Neural cell (in vitro differentiated cells): ENCODE measurements around the gene NAA38. TPM values are rescaled to one million over a fixed set of nuclear protein-coding genes. Genes with fewer than 3 reads are reported as not detected.

ENCODE experiments used
- H2AFZ ChIP-seq: fragments of 200-600, 300-800 bp; sonication (generic), shearing (Covaris generic); 2 replicates; pipeline ENCODE4 v1.6.0; 2014; ENCODE audit warnings: low read depth, mild to moderate bottlenecking, antibody characterized with exemption, low read length, moderate library complexity
- H3F3A ChIP-seq: fragments of 200-600 bp; shearing (Covaris generic); 2 replicates; pipeline ENCODE4 v1.6.1; 2016; ENCODE audit warnings: mild to moderate bottlenecking, moderate library complexity, mixed read lengths, antibody characterized with exemption, low read length; ENCODE audit not compliant: insufficient read depth, poor library complexity, severe bottlenecking
- H3K27ac ChIP-seq: fragments of 200-600, 300-800 bp; sonication (generic), shearing (Covaris generic); 2 replicates; pipeline ENCODE4 v1.5.1; 2014; ENCODE audit warnings: mild to moderate bottlenecking, low read length, moderate library complexity
- H3K27me3 ChIP-seq: fragments of 300-800, 200-600 bp; sonication (generic), shearing (Covaris generic); 2 replicates; pipeline ENCODE4 v1.6.0; 2014; ENCODE audit warnings: mild to moderate bottlenecking, low read depth, low read length, moderate library complexity; ENCODE audit not compliant: insufficient read depth
- H3K36me3 ChIP-seq: fragments of 300-800, 200-600 bp; sonication (generic), shearing (Covaris generic); 2 replicates; pipeline ENCODE4 v1.5.1; 2014; ENCODE audit warnings: mild to moderate bottlenecking, antibody characterized with exemption, low read length, moderate library complexity; ENCODE audit not compliant: insufficient read depth
- H3K4me2 ChIP-seq: fragments of 300-800, 200-600 bp; sonication (generic), shearing (Covaris generic); 2 replicates; pipeline ENCODE4 v1.6.0; 2014; ENCODE audit warnings: mild to moderate bottlenecking, low read length
- H3K4me3 ChIP-seq: fragments of 300-800, 200-600 bp; sonication (generic), shearing (Covaris generic); 2 replicates; pipeline ENCODE4 v1.5.1; 2014; ENCODE audit warnings: mild to moderate bottlenecking, low read length, moderate library complexity
- H3K79me2 ChIP-seq: fragments of 200-600 bp; shearing (Covaris generic); replicated peaks from 2 replicates; pipeline ENCODE4 v1.6.0; 2014; ENCODE audit warnings: mild to moderate bottlenecking, low read length, moderate library complexity; ENCODE audit not compliant: insufficient read depth
- H3K9ac ChIP-seq: fragments of 300-800, 200-600 bp; sonication (generic), shearing (Covaris generic); 2 replicates; pipeline ENCODE4 v1.6.1; 2016; ENCODE audit warnings: mild to moderate bottlenecking, low read length, mixed read lengths
- H3K9me2 ChIP-seq: fragments of 200-600 bp; shearing (Covaris generic); 2 replicates; pipeline ENCODE4 v1.6.1; 2016; ENCODE audit warnings: mild to moderate bottlenecking, low read length, mixed read lengths; ENCODE audit not compliant: insufficient read depth
- H3K9me3 ChIP-seq: fragments of 200-600, 300-800 bp; sonication (generic), shearing (Covaris generic); 2 replicates; pipeline ENCODE4 v1.6.1; 2016; ENCODE audit warnings: mild to moderate bottlenecking, mixed run types, low read length, moderate library complexity, mixed read lengths
- H4K20me1 ChIP-seq: fragments of 200-600 bp; shearing (Covaris generic); 2 replicates; pipeline ENCODE4 v1.6.1; 2016; ENCODE audit warnings: mild to moderate bottlenecking, mixed run types; ENCODE audit not compliant: insufficient read depth
- EP300 ChIP-seq: fragments of 450-650 bp; conservative IDR thresholded peaks from 2 replicates; pipeline ENCODE4 v1.6.1; 2014; ENCODE audit warnings: antibody characterized with exemption, mild to moderate bottlenecking, moderate library complexity; ENCODE audit not compliant: poor library complexity, severe bottlenecking
- EZH2 ChIP-seq: fragments of 200-600, 300-800 bp; shearing (Covaris generic), sonication (generic); IDR thresholded peaks from 2 replicates; pipeline ENCODE4 v1.6.1; 2014; ENCODE audit warnings: antibody characterized with exemption, low read length, borderline replicate concordance, mild to moderate bottlenecking; ENCODE audit not compliant: insufficient read depth, poor library complexity, severe bottlenecking
- MXI1 ChIP-seq: fragments of 450-650 bp; conservative IDR thresholded peaks from 2 replicates; pipeline ENCODE4 v1.6.1; 2014; ENCODE audit warnings: antibody characterized with exemption, mild to moderate bottlenecking; ENCODE audit not compliant: poor library complexity, severe bottlenecking
- POLR2AphosphoS5 ChIP-seq: IDR thresholded peaks from 2 replicates; pipeline ENCODE4 v1.6.1; 2012
- RAD21 ChIP-seq: fragments of 450-650 bp; conservative IDR thresholded peaks from 2 replicates; pipeline ENCODE4 v1.6.1; 2014; ENCODE audit warnings: antibody characterized with exemption, mild to moderate bottlenecking, moderate library complexity
- TAF1 ChIP-seq: IDR thresholded peaks from 2 replicates; pipeline ENCODE4 v1.6.1; 2012; ENCODE audit warnings: low read depth
- polyA plus RNA-seq: library from polyadenylated mRNA; depleted of rRNA; stranded (reverse); fragments of >200 nt; gene quantifications from 2 replicates; pipeline ENCODE4 v1.2.3, GENCODE V29; 2014
- TF ChIP-seq, protein P1 (sequence below): IDR thresholded peaks from 2 replicates; pipeline ENCODE4 v1.6.1; 2012; ENCODE audit warnings: borderline replicate concordance

NAA38 gene
- polyA plus RNA-seq, 1 donor from 2014 or later: 110 TPM

DNA sequence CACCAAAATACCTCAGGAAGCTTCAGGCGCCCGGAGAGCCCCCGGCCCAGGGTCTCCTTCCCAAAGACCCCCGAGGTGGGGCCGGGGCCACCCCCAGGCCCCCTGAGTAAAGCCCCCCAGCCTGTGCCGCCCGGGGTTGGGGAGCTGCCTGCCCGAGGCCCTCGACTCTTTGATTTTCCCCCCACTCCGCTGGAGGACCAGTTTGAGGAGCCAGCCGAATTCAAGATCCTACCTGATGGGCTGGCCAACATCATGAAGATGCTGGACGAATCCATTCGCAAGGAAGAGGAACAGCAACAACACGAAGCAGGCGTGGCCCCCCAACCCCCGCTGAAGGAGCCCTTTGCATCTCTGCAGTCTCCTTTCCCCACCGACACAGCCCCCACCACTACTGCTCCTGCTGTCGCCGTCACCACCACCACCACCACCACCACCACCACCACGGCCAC lies 9.2 kb downstream of the NAA38 start:
- Histone ChIP-seq H3K9me3 (no peaks in the 10 kb centered on the region), H4K20me1 (peaks cover 79% of the 10 kb centered on the region), H3K9ac (no peak overlapping the region), H3K4me3 (no peak overlapping the region), H3K27ac (no peak overlapping the region), H3K27me3 (no peaks in the 10 kb centered on the region), H2AFZ (no peak overlapping the region), H3K36me3 (peaks cover 8% of the 10 kb centered on the region), H3K4me2 (no peak overlapping the region), H3K79me2 (peaks cover 31% of the 10 kb centered on the region), H3K9me2 (no peaks in the 10 kb centered on the region), H3F3A (peaks cover 11% of the 10 kb centered on the region)
- no peak for TF ChIP-seq TAF1
- TF ChIP-seq POLR2AphosphoS5: no peak
- no peak for TF ChIP-seq EZH2
- no peak for TF ChIP-seq EP300
- TF ChIP-seq, protein P1, sequence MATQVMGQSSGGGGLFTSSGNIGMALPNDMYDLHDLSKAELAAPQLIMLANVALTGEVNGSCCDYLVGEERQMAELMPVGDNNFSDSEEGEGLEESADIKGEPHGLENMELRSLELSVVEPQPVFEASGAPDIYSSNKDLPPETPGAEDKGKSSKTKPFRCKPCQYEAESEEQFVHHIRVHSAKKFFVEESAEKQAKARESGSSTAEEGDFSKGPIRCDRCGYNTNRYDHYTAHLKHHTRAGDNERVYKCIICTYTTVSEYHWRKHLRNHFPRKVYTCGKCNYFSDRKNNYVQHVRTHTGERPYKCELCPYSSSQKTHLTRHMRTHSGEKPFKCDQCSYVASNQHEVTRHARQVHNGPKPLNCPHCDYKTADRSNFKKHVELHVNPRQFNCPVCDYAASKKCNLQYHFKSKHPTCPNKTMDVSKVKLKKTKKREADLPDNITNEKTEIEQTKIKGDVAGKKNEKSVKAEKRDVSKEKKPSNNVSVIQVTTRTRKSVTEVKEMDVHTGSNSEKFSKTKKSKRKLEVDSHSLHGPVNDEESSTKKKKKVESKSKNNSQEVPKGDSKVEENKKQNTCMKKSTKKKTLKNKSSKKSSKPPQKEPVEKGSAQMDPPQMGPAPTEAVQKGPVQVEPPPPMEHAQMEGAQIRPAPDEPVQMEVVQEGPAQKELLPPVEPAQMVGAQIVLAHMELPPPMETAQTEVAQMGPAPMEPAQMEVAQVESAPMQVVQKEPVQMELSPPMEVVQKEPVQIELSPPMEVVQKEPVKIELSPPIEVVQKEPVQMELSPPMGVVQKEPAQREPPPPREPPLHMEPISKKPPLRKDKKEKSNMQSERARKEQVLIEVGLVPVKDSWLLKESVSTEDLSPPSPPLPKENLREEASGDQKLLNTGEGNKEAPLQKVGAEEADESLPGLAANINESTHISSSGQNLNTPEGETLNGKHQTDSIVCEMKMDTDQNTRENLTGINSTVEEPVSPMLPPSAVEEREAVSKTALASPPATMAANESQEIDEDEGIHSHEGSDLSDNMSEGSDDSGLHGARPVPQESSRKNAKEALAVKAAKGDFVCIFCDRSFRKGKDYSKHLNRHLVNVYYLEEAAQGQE: no peak

DNA sequence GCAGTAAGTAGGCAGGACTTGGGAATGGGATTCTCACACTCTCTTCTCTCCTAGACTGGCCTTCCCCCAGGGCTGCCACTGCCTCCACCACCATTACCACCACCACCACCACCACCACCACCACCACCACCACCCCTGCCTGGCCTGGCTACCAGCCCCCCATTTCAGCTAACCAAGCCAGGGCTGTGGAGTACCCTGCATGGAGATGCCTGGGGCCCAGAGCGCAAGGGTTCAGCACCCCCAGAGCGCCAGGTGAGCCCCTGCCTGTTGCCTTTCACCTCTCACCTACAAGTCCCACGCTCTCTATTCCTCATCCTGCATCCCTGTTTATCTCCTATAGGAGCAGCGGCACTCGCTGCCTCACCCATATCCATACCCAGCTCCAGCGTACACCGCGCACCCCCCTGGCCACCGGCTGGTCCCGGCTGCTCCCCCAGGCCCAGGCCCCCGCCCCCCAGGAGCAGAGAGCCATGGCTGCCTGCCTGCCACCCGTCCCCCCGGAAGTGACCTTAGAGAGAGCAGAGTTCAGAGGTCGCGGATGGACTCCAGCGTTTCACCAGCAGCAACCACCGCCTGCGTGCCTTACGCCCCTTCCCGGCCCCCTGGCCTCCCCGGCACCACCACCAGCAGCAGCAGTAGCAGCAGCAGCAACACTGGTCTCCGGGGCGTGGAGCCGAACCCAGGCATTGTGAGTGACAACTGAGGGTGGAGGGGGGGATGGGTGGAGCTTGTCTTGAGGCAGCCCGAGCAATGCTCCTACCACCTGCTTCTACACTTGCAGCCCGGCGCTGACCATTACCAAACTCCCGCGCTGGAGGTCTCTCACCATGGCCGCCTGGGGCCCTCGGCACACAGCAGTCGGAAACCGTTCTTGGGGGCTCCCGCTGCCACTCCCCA lies 10.3 kb downstream of the NAA38 start:
- H3K9me3 ChIP-seq: no peaks in the 10 kb centered on the region
- TF ChIP-seq RAD21 (no peak), MXI1 (no peak)
- TF ChIP-seq, protein P1: no peak
- H3F3A ChIP-seq: peaks cover 11% of the 10 kb centered on the region
- no peaks in the 10 kb centered on the region for H3K9me2 ChIP-seq
- H3K4me3 ChIP-seq: no peak overlapping the region
- peaks cover 42% of the 10 kb centered on the region for H3K79me2 ChIP-seq
- H3K4me2 ChIP-seq: no peak overlapping the region
- H3K36me3 ChIP-seq: peaks cover 8% of the 10 kb centered on the region
- no peak overlapping the region for H3K27ac ChIP-seq
- no peak overlapping the region for H3K9ac ChIP-seq
- H4K20me1 ChIP-seq: peaks cover 79% of the 10 kb centered on the region
- no peaks in the 10 kb centered on the region for H3K27me3 ChIP-seq
- H2AFZ ChIP-seq: no peak overlapping the region
